Measurements from ENCODE around the gene MYT1. TPM values are rescaled to one million over a fixed set of nuclear protein-coding genes. Genes with fewer than 3 reads are reported as not detected.

Gene MYT1
- total and polyA plus RNA-seq, 9 of the 15 experiments (the other 6 are each of a cell fraction or from before 2014, with no cell fraction given), result 0.02 to 0.12 (median 0.06) TPM; not detected in 4

DNA sequence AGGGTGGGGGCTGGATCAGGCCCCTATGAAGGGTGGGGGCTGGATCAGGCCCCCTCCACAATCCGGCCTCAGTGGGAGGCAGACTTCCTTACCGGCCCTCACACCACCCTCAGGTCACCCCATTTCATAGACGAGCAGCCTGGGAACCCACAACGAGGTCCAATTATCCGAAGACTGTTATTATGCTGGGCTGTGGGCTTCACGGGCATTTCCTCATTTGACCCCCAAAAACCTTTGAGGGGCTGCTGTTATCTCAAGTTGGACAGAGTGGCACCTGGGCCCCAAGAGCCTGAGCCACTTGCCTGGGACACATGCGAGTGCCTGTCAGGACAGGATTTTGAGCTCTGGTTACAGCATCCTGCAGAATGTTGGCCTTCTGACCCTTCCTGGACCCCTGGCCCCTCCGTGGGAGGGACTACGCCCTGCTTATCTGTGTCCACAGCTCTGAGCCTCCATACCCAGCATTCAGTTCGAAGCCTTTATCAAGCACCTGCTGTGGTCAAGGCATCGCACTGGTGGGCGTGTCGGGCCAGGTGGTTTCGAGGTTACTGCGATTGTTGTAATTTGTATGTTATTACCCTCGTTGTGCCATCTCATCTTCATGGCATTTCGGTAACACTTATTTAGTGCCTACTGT is 56.8 kb downstream of the MYT1 start (continued):
- TF ChIP-seq SIX5 (IDR thresholded peaks at IDR 0.05; ENCODE audit: borderline replicate concordance in 1 of 2, insufficient read depth in 1 of 2, low read depth in 1 of 2, low read length in 2 of 2), result no peak
- no peak for TF ChIP-seq CHD2 (IDR thresholded peaks at IDR 0.05; ENCODE audit: low read depth, low read length)
- TF ChIP-seq ZNF561 (CRISPR knock-in tag; conservative IDR thresholded peaks at IDR 0.05), result no peak
- TF ChIP-seq OTX1 (CRISPR knock-in tag; IDR thresholded peaks at IDR 0.05), result no peak
- TF ChIP-seq, protein P1, sequence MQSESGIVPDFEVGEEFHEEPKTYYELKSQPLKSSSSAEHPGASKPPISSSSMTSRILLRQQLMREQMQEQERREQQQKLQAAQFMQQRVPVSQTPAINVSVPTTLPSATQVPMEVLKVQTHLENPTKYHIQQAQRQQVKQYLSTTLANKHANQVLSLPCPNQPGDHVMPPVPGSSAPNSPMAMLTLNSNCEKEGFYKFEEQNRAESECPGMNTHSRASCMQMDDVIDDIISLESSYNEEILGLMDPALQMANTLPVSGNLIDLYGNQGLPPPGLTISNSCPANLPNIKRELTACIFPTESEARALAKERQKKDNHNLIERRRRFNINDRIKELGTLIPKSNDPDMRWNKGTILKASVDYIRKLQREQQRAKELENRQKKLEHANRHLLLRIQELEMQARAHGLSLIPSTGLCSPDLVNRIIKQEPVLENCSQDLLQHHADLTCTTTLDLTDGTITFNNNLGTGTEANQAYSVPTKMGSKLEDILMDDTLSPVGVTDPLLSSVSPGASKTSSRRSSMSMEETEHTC (IDR thresholded peaks at IDR 0.05), result no peak
- no peak for TF ChIP-seq ATF1 (CRISPR knock-in tag; IDR thresholded peaks at IDR 0.05)
- TF ChIP-seq ATF1 (tag; IDR thresholded peaks at IDR 0.05), result peak; percentile 44
- no peak for TF ChIP-seq ZC3H4 (CRISPR knock-in tag; IDR thresholded peaks at IDR 0.05; ENCODE audit: borderline replicate concordance)
- peak; percentile 84 for TF ChIP-seq FOXP1 (CRISPR knock-in tag; IDR thresholded peaks at IDR 0.05)
- peak; percentile 100 for TF ChIP-seq ZBTB7A (IDR thresholded peaks at IDR 0.05; ENCODE audit: borderline replicate concordance, control insufficient read depth, low read depth, low read length)
- TF ChIP-seq, protein P2, sequence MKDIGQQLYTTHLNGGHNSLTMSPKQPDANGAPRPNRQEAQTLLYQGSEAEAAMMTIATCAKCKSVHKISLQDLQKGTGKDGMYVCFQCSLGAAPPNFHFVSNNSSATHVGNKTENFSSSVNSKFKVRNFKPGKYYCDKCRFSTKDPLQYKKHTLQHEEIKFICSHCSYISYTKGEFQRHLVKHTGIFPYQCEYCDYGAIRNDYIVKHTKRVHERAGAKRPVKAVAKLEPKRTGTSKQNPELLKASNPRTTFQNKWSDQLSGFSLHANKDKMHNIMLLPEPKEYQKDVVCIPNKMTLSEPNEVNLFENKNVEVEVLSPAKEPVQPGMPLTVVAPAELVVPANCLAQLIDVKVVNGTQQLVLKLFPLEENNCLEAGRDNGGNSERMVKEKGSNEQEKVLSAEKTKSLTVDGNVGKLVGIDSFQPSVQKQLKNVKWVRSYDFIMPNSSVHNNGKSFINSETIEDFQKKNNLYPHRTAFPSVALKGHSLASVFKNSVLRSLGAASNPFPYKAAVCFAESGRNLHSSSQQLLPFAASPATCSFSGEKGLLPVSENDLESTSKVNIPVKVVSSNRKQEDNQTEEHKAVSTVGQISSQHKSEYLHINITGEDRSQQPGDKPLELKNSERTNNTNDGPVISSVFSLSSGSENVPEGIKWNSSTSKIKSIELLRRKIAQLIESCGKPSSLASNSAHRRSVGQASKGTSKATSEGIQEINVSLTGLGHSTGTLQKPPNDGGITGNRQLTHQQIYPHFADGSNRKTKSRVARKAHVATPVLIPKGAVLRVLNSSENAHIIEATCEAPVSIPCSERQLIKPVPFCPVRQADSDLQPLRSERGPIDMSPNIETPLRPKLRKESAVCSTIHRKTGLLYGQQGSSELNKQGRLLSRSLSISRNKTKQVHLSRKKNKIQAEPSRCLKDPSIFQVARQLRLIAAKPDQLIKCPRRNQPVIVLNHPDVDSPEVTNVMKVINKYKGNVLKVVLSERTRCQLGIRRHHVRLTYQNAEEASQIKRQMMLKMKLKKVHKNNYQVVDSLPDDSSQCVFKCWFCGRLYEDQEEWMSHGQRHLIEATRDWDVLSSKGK (CRISPR knock-in tag; IDR thresholded peaks at IDR 0.05), result no peak
- no peak for TF ChIP-seq EWSR1 (IDR thresholded peaks at IDR 0.05; ENCODE audit: borderline replicate concordance, low read depth, partially characterized antibody)
- peak; percentile 97 for TF ChIP-seq PML (IDR thresholded peaks at IDR 0.05; ENCODE audit: low read length)
- TF ChIP-seq, protein P3, sequence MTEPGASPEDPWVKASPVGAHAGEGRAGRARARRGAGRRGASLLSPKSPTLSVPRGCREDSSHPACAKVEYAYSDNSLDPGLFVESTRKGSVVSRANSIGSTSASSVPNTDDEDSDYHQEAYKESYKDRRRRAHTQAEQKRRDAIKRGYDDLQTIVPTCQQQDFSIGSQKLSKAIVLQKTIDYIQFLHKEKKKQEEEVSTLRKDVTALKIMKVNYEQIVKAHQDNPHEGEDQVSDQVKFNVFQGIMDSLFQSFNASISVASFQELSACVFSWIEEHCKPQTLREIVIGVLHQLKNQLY (CRISPR knock-in tag; conservative IDR thresholded peaks at IDR 0.05), result no peak
- TF ChIP-seq GATAD2A (IDR thresholded peaks at IDR 0.05), result 0 out of 2 replicates have a peak, but pooled peaks have one; percentile 40
- TF ChIP-seq, protein P4, sequence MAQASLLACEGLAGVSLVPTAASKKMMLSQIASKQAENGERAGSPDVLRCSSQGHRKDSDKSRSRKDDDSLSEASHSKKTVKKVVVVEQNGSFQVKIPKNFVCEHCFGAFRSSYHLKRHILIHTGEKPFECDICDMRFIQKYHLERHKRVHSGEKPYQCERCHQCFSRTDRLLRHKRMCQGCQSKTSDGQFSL (CRISPR knock-in tag; IDR thresholded peaks at IDR 0.05), result no peak
- TF ChIP-seq, protein P4 (tag; IDR thresholded peaks at IDR 0.05), result no peak
- no peak for TF ChIP-seq SMAD2 (IDR thresholded peaks at IDR 0.05; ENCODE audit: low read depth, low read length)
- TF ChIP-seq ZNF316 (IDR thresholded peaks at IDR 0.05), result no peak
- TF ChIP-seq CEBPB (tag; IDR thresholded peaks at IDR 0.05), result 0 out of 2 replicates have a peak, but pooled peaks have one; percentile 43
- TF ChIP-seq CC2D1A (IDR thresholded peaks at IDR 0.05), result peak; percentile 83; the same call in 1 of the 2 replicates
- TF ChIP-seq ZNF668 (CRISPR knock-in tag; IDR thresholded peaks at IDR 0.05), result no peak; the same call in 1 of the 2 replicates
- peak; percentile 88 for TF ChIP-seq HDAC3 (IDR thresholded peaks at IDR 0.05; ENCODE audit: borderline replicate concordance, partially characterized antibody)
